ENCODE results near the gene CPNE7. TPM values are rescaled to one million over a fixed set of nuclear protein-coding genes. Genes with fewer than 3 reads are reported as not detected.

Gene CPNE7
- total and polyA plus RNA-seq, 2 of the 13 experiments (the other 11 are each of a cell fraction or from before 2014, with no cell fraction given) = 0.59 TPM; not detected in 1

DNA sequence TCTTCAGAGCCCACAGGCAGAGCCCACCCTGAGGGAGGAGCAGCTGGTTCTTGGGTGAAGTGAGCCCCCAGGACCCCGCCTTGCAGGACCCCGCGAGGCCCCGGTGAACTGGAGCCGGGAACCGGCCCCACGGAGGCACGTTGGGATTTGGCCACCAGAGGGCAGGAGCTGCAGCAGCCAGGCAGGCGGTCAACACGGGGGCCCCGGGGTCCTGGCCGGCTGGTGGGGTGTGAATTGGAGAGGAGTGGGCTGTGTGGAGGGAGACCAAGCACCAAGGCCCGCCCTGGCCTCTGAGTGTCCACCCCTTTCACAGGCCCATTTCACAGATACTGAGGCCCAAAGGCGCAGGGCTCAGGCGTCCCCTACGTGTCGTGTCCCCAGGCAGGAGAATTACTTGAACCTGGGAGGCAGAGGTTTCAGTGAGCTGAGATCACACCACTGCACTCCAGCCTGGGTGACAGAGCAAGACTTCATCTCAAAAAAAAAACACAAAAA, 40.1 kb downstream of the CPNE7 start (continued):
- TF ChIP-seq HNRNPH1 (optimal IDR thresholded peaks at IDR 0.05; ENCODE audit: low read depth, low read length) = no peak
- peak; percentile 50; the same call in 1 of the 2 replicates for TF ChIP-seq NFKB2 (CRISPR knock-in tag; IDR thresholded peaks at IDR 0.05; ENCODE audit: borderline replicate concordance)
- no peak for TF ChIP-seq ZNF10 (CRISPR knock-in tag; IDR thresholded peaks at IDR 0.05; ENCODE audit: borderline replicate concordance, low read depth)
- TF ChIP-seq, protein P1, sequence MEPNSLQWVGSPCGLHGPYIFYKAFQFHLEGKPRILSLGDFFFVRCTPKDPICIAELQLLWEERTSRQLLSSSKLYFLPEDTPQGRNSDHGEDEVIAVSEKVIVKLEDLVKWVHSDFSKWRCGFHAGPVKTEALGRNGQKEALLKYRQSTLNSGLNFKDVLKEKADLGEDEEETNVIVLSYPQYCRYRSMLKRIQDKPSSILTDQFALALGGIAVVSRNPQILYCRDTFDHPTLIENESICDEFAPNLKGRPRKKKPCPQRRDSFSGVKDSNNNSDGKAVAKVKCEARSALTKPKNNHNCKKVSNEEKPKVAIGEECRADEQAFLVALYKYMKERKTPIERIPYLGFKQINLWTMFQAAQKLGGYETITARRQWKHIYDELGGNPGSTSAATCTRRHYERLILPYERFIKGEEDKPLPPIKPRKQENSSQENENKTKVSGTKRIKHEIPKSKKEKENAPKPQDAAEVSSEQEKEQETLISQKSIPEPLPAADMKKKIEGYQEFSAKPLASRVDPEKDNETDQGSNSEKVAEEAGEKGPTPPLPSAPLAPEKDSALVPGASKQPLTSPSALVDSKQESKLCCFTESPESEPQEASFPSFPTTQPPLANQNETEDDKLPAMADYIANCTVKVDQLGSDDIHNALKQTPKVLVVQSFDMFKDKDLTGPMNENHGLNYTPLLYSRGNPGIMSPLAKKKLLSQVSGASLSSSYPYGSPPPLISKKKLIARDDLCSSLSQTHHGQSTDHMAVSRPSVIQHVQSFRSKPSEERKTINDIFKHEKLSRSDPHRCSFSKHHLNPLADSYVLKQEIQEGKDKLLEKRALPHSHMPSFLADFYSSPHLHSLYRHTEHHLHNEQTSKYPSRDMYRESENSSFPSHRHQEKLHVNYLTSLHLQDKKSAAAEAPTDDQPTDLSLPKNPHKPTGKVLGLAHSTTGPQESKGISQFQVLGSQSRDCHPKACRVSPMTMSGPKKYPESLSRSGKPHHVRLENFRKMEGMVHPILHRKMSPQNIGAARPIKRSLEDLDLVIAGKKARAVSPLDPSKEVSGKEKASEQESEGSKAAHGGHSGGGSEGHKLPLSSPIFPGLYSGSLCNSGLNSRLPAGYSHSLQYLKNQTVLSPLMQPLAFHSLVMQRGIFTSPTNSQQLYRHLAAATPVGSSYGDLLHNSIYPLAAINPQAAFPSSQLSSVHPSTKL (CRISPR knock-in tag; IDR thresholded peaks at IDR 0.05) = no peak
- no peak for TF ChIP-seq ZNF607 (CRISPR knock-in tag; IDR thresholded peaks at IDR 0.05; ENCODE audit: borderline replicate concordance)
- no peak for TF ChIP-seq REL (CRISPR knock-in tag; conservative IDR thresholded peaks at IDR 0.05)
- TF ChIP-seq, protein P2, sequence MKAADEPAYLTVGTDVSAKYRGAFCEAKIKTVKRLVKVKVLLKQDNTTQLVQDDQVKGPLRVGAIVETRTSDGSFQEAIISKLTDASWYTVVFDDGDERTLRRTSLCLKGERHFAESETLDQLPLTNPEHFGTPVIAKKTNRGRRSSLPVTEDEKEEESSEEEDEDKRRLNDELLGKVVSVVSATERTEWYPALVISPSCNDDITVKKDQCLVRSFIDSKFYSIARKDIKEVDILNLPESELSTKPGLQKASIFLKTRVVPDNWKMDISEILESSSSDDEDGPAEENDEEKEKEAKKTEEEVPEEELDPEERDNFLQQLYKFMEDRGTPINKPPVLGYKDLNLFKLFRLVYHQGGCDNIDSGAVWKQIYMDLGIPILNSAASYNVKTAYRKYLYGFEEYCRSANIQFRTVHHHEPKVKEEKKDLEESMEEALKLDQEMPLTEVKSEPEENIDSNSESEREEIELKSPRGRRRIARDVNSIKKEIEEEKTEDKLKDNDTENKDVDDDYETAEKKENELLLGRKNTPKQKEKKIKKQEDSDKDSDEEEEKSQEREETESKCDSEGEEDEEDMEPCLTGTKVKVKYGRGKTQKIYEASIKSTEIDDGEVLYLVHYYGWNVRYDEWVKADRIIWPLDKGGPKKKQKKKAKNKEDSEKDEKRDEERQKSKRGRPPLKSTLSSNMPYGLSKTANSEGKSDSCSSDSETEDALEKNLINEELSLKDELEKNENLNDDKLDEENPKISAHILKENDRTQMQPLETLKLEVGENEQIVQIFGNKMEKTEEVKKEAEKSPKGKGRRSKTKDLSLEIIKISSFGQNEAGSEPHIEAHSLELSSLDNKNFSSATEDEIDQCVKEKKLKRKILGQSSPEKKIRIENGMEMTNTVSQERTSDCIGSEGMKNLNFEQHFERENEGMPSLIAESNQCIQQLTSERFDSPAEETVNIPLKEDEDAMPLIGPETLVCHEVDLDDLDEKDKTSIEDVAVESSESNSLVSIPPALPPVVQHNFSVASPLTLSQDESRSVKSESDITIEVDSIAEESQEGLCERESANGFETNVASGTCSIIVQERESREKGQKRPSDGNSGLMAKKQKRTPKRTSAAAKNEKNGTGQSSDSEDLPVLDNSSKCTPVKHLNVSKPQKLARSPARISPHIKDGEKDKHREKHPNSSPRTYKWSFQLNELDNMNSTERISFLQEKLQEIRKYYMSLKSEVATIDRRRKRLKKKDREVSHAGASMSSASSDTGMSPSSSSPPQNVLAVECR (CRISPR knock-in tag; IDR thresholded peaks at IDR 0.05; ENCODE audit: borderline replicate concordance) = peak; percentile 38; the same call in 1 of the 2 replicates
- TF ChIP-seq NRL (CRISPR knock-in tag; IDR thresholded peaks at IDR 0.05; ENCODE audit: borderline replicate concordance) = peak; percentile 36; the same call in 1 of the 2 replicates
- no peak for TF ChIP-seq POLR2AphosphoS5 (IDR thresholded peaks at IDR 0.05; ENCODE audit: low read depth, low read length)
- no peak for TF ChIP-seq CREM (IDR thresholded peaks at IDR 0.05)
- no peak for TF ChIP-seq CREM (CRISPR knock-in tag; IDR thresholded peaks at IDR 0.05)
- no peak for TF ChIP-seq HHEX (CRISPR knock-in tag; IDR thresholded peaks at IDR 0.05)
- TF ChIP-seq, protein P3, sequence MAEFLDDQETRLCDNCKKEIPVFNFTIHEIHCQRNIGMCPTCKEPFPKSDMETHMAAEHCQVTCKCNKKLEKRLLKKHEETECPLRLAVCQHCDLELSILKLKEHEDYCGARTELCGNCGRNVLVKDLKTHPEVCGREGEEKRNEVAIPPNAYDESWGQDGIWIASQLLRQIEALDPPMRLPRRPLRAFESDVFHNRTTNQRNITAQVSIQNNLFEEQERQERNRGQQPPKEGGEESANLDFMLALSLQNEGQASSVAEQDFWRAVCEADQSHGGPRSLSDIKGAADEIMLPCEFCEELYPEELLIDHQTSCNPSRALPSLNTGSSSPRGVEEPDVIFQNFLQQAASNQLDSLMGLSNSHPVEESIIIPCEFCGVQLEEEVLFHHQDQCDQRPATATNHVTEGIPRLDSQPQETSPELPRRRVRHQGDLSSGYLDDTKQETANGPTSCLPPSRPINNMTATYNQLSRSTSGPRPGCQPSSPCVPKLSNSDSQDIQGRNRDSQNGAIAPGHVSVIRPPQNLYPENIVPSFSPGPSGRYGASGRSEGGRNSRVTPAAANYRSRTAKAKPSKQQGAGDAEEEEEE (CRISPR knock-in tag; IDR thresholded peaks at IDR 0.05; ENCODE audit: borderline replicate concordance) = no peak
- TF ChIP-seq HMG20A (CRISPR knock-in tag; IDR thresholded peaks at IDR 0.05; ENCODE audit: borderline replicate concordance) = no peak
- no peak for TF ChIP-seq PHF5A (CRISPR knock-in tag; IDR thresholded peaks at IDR 0.05; ENCODE audit: low read depth, unreplicated experiment)
- peak; percentile 46; the same call in 1 of the 2 replicates for TF ChIP-seq ZFX (CRISPR knock-in tag; IDR thresholded peaks at IDR 0.05; ENCODE audit: low read depth)
- no peak for TF ChIP-seq TCF12 (IDR thresholded peaks at IDR 0.05)
- TF ChIP-seq TCF12 (CRISPR knock-in tag; IDR thresholded peaks at IDR 0.05) = no peak
- TF ChIP-seq TRIM24 (CRISPR knock-in tag; IDR thresholded peaks at IDR 0.05) = no peak
- TF ChIP-seq EZH2 (conservative IDR thresholded peaks at IDR 0.05; ENCODE audit: low read depth, low read length) = no peak

Measured in HepG2 (cell line).